ENCODE results near the gene ACSS3.
"Not testable (repeated sequence)": the region's sequence is repeated elsewhere in the genome, so short reads cannot be mapped to it uniquely, and the experiment has no call there.

Gene ACSS3

DNA sequence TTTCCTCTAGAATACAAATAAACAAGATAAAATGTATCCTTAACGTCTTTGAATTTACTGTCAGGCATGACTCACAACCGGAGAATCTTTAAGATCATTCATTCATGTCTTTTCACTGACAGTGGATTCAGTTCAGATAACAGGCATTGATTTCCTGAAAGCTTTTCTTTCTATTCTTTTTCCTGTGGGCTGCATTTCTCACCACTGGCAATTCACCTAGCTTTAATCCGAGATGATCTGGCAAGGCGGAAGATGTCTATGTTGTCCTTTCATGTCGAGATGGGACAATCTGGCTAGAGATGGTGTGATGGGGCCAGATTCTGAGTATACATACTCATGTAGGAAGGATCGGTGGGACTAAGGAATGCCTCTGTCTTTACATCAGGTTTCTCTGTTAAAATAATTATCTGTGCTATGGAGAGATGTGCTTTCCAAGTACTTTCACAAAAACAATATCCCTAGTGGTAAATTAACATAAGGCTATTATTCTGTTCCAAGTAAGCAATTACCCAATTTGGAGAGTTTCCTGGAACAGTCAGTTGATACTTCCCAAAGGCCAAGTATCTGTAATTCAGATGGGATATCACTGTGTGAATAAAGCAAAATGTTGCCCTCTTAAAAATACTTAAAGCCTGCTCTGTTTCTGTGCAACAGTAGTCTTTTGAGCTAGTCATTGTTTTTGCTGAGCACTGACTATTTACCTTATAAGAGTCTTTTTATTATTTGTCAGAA is 17.8 kb downstream of the ACSS3 start:
- DNase-seq = no peak

DNA sequence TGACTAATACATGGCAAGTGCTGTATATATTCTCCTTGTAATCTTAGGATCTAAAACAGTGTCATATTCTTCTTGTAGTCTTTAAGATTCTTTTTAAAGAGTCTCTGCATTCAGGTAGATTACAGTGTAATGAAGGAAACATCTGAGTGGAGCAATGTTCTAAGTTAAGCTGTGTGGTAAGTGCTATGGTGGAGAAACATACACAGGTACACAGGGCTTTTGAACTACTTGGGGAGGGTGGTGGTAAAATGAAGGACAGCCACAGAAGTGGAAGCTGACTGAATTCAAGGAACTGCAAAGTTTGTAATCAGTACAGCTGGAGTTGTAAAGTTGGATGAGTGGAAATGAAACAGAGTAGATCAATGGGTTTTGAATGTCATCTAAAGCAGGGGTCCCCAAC is 27.8 kb downstream of the ACSS3 start:
- no peak for DNase-seq

DNA sequence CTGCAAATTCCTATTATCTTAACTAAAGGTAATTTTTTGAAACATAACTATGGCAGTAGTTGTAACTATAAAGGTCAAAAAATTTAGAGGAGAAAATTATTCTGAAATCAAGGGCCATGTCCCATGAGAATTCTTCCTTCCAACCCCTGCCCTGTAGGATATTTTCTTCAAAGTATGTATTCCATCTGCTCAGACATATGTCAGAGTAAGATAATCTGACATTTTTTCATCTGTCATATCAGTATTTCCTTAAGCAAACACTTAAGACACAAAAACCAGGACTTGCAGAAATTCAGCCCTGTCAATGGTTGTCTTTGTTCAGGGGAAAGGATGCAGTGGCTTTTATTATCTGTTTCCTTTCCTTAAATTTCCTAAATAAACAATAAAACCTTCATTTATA is 36.3 kb downstream of the ACSS3 start:
- DNase-seq = no peak

DNA sequence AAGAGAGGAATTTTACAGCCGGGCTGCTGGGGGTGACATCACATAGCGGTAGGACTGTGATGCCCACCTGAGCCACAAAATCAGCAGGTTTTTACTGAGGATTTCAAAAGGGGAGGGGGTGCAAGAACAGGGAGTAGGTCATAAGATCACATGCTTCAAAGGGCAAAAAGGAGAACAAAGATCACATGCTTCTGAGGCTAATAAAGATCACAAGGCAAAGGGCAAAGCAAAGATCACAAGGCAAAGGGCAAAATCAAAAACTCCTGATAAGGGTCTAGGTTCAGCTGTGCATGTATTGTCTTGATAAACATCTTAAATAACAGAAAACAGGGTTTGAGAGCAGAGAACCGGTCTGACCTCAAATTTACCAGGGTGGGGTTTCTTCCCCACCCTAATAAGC is 41.2 kb downstream of the ACSS3 start:
- DNase-seq = not testable (repeated sequence)

DNA sequence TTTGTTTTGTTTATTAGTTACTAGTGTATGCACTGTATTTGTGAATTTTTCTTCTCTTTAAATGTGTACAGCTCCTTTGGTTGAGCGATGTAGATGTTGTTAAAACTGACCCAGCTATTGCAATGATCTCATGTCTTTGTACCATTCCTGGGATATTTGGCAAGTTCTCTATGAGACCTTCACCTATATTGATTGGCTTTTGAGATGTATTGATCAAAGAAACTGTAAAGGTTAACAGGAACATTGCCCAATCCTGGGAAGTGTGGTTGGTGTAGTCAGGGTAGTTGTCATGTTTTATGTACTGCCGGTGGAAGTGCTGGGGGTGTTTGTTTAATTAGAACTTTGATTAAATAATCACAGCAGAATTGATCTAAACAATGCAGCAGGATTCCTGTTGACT is 43.1 kb downstream of the ACSS3 start:
- no peak for DNase-seq

DNA sequence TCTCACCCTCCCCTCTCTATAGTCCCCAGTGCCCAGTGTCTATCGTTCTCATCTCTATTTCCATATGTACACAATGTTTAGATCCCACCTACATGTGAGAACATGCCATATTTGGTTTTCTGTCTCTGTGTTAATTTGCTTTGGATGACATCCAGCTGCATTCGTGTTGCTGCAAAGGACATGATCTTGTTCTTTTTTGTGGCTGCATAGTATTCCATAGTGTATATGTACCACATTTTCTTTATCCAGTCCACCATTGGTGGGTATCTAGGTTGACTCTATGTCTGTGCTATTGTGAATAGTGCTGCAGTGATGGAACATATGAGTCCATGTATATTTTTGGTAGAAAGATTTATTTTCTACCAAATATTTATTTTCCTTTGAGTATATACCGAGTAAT is 45.7 kb downstream of the ACSS3 start:
- no peak for DNase-seq

DNA sequence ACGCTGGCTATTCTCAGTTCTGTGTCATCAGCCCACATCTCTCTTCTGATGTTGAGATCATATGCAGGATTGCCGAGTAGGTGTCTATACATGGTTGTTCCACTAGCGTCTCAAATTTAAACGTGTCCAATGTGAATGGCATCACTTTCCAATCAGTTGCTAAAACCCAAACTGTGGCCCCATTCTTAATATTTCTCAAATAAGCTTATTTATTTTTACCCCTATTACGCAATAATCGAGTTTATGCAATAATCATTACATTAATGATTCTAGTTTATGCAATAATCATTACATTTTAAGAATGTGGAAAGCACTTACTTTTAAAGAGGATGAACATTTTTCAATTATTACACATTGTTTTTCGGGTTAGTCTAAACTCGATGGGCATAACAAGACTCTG is 47.8 kb downstream of the ACSS3 start:
- no peak for DNase-seq

DNA sequence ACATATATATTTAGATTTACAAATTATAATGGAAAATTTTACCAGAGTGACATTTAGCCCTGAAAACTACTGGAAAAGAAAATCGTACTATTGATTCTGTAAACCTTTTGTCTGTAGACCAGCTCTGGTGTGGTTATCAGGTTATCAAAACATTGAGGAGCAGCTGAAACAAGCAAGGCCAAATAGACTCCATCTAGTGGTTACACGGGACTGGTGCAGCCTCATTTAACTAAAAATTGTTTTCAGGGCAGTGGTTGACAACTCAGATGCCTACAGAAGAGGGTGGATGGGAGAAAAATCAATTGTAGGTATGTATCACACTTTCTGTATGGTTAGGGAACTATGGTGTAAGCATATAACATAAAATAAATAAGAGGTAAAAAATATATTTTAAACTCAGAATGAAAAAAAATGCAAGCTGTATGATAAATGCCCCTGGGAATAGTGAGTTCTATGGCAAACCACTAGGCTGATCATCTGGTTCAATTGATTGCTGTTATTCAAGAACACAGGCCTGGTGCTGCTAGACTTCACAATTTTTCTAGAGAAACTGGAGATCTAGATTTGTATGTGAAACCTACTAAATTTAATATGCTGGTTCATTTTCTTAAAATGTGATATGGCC is 51.2 kb downstream of the ACSS3 start:
- no peak for DNase-seq

DNA sequence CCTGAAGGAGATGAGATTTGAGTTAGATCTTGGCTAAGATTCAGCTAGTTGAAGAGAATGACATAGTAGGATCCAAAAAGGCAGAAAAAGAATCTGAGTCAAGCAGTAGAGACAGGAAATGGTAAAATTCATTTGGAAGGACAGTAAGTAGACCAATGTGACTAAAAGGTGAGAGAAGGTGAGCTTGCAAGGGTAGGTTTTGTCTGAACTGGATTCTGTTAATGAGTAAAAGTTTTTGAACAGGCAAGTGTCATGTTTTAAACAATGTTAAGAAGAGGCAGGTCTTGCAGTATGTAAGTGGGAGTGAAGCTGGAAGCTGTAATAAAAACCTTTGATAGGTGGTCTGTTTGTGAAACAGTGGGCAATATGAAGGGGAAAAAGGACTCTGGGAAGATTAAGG is 58.6 kb downstream of the ACSS3 start:
- no peak for DNase-seq

DNA sequence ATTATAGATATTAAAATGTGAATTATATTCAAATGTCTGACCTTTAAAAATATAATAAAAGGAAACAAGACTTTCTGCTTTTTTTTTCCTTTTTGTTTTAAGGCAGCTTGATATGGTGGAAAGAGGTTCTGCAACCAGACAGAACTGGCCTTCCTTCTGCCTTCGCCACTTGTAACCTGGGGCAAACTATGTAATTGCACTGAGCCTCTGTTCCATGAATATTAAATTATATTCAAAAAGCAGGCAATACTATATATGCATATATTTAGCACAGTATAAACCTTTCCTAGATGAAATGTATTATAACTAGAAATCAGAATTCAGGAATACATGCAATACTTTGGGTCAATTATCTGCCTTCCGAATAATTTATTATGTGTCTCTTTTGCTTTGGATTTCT is 59.9 kb downstream of the ACSS3 start:
- DNase-seq = no peak

DNA sequence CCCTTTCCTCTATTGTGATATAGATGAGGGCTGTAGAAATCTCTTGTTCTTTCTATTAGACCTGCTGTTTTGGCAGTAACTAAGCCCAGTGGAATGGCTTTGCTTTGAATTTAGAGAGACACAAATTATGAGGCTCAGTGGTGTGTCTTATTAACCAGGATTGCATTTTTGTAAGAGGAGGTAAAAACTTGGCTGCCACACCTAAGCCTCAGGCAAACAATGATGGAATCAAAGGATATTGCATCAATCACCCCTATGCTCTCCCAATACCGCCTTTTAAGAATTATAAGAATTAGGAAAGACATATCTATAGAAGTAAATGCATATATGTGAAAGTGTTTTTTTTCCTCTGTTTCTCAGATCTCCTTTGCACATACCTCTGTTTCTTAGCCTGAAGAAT is 63.3 kb downstream of the ACSS3 start:
- no peak for DNase-seq

DNA sequence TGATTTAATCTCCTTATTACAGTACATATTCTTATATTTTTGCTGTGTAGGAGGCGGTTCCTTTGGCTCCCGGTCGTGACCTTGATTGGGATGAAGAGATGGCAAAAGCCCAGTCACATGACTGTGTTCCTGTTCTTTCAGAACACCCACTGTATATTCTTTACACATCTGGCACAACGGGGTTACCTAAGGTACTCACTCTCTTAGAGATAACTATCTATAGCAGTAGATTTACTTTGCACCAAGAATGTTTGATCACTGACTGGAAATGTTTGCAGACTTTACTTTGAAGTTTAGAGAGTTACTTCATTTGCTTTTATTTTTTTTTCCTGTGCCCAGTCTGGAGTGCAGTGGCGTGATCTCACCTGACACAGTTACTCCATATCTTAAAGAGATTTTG is 65.2 kb downstream of the ACSS3 start:
- no peak for DNase-seq

DNA sequence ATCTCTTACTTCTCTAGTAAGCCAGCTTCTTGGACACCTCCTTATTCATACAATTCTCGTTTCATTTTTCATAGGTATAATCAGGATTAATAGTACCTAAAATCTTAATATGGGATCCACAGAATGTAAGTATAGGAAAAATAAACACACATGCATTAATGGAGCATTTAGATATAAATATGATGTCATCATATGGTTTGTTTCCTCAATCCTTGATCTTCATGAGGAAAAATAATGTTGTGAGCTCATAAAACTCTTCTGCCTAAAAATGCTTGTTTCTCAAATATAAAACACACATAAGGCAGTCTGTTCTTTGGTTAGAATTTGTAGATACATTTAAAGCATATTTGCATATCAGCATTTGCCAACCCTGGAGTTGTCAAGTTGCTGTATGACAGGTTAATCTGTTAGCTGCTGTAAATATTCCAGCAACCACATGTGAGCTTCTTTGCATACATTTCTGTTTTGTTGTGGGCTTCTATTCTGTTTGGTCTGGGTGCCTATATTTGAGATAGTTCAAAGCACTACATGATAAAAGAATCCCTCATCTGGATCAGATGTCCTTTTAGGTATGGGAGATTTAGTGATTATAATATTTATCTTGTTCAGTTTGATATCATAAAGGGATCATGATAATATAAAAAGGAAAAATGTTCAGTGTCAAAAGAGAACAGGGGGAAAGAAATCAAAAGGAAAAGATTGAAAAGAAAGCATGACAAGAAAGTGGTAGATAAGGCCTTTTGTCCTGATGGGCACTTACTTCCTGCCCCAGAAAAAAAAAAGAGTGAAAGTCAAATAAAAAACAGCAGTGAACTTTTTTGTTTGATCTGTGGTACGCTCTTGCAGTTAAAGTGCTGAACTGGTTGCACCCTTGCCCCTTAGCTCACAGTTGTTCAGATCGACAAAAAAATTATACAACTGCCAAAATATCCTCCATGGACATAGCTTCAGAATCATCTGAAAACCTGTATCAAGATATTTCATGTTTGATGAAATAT is 68.6 kb downstream of the ACSS3 start:
- no peak for DNase-seq

DNA sequence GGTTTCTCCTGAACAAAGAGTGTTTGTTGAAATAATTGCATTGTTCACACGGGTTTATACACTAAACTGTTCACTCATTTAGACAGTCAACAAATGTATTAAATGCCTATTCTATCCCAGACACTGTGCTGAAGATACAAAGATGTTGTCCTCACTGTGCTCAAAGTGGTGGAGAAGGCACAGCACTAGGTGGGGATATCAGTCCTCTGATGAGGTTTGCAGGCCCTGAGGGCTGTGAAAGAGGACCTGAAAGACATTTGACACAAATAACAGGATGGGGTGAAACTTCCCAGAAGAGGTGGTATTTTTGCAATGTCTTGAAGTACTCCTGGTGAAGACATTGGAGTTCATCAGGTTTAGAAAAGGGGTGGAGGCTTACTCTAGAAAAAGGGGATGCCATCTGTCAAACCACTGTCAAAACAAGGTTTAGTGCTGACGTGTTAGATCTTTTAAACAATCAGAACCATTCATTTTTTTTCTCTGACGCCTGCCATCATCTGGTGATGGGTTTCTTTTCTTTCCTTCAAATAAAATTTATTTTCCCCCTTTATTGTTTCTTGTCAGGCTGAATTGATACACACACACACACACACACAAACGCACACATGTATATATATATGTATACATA is 69.5 kb downstream of the ACSS3 start:
- no peak for DNase-seq

DNA sequence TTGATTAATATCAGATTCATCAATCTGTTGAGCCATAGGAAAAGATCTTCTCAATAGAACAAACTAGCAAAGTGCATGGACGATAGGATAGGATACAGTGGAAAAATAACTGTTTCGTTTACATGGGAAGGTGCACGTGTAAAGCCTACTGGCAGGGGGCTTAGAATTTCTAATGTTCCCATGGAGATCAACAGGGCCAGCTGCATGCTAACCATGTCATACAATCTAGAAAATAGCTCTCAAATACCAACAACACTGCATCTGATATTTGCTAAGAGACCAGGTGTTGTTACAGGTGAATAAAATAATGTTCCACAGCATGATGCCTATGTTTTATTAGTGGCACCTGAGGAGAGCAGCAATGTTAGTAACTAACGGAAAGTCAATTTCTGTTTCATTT is 72.5 kb downstream of the ACSS3 start:
- no peak for DNase-seq

DNA sequence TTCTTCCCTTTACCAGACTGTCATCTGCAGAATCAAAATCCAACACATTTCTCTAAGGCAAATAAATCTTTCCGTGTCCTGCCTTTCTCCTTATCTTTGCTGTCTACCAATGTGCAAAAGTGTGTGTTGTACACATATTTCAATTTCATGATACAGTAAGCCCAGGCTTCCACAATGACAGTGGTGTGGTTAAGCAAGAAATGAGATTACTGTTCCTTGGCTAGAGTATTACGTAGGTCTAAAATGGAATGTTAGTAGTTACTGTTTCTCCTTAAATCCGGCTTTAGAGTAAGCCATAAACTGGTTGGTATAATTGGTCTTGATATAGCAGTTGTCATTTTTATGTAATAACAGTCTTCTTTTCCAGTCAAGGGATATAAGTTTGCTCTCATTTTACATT is 82.0 kb downstream of the ACSS3 start:
- no peak for DNase-seq

DNA sequence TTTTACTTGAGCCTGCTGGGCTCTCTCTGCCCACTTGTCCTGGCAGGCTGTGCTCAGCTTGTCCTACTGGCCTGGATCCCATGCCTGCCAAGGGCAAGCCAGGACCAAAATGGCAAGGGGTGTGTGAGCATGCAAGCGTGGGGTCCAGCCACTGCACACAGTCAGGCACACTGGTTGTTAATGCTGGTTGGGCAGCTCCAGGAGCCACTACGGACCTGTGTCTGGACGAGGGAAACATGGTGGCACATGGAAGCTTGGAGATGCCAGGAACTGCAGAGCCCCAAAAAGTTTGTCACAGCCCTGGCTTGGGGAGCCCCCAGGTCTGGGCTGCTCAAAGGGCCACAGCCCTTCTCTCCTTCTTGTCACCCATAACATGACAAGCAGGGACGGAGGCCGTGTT is 83.8 kb downstream of the ACSS3 start:
- DNase-seq = no peak

DNA sequence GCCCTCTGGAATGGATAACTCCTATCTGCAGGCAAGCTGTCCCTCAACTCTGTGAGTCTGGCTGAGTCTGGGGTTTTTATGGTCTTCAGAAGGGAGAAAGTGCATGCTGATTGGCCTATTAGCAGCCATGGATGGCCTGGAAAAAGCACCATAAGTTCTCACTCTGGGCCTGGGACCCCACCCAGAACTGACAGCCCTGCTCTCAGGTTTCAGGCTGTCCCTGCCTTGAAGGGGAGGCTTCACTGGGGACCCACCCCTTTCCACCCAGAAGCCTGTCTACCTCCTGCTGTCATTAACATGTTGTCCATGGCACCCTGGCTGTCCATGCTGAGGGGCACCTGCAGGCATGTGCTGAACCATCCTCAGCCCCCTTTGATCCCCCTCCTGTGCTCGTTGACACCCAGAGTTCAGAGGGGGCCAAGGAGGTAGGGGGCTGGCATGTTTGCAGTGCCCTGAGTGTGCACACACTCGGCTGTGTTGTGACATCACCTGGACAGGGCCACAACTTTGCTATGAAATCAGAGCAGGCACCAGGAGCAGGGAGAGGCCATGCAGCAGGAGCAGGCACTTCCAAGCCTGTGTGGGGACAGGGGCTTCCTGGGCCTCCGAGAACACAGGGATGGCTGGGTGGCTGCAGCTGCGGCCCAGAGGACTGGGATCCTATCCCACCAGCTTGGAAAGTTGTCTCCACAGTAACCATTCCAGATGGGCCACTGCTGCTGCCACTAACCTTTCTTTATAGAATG is 84.7 kb downstream of the ACSS3 start:
- no peak for DNase-seq

DNA sequence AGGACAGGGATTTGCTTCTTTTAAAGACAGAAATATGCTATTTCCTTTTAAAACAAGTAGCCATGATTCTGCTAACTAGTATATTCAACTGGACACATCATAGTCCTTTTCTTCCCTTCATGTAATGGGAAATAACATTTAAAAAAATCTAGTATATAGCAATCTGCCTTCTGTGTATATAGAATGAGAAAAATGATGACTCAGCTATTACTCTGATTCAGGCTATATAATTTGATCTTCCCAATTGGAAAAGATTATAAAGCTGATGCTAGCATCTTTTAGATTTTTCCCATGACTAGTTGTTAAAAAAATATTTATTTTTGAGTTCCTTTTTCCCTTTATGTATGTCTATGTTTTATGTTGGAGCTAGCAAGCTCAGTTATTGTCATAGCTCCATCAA is 86.9 kb downstream of the ACSS3 start:
- no peak for DNase-seq

DNA sequence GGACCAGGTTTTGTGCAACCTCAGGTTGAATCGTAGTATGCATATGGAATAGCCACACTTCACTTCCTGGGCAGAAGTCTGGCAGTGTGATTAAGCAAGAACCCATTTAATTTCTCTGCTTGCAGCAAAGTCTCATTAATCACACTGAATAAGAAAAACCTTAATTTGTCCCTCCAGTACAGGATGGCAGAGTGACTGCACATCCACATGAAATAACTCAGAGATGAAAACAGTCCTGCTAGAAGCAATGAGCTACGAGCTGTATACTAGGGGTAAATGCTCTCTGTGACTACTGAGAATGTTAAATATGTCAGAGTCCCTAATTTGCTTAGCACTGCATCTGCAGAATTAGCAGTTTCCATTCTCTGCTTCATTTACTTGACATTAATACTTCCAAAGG is 88.9 kb downstream of the ACSS3 start:
- no peak for DNase-seq

DNA sequence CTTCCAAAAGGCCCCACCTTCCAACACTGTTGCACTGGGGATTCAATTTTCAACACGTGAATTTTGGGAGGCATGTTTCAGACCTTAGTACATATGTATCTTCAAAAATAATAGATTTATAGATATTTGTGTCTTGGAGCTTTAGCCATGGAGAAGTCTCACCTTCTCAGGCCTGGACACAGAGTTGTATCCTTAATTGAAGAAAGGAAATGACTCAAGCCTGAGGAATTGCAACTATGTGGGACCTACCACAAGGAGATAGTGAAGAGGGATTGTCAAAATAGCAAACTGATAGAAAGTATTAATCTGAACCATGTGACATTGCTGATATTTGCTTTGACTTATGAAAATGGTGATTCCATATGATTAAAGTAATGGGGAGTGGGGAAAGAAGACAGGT is 89.8 kb downstream of the ACSS3 start:
- no peak for DNase-seq

DNA sequence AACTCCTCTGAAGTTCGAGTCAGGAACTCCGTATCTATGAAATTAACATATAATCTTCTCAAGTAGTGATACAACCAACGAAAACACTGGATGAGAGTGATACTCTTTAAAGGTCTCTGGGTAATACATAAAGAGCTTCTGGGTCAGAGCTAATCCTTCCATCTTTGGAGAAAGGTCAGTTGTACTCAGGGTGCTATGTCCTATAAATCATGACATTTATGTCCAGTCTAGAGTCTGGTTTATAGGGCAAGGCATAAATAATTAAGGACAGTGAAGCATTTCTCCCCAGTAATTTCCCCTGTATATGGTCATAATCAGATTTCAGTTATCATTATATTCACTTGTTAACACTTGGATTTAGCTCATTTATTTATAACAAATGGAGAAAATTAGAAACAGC is 90.6 kb downstream of the ACSS3 start:
- no peak for DNase-seq

DNA sequence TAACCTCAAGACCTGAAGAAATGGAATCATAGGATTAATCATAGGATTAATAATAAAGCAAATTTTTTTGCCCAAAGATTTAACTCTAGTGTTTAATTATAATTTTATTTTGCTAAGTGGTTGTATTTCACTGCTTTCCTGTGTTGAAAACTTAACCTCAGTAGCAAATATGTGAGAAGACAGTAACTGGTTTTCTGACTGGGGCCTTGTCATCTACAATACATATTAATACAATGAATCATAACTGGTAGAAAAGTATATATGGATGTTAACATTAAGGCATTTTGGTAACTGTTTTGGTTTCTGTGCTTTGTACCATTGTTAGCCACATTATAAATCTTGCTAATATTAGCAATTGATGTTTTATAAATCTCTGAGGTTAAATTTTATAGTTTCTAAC is 92.2 kb downstream of the ACSS3 start:
- no peak for DNase-seq
